Stomach (tissue), 9 donors: ENCODE measurements around the gene LMTK2. TPM values are rescaled to one million over a fixed set of nuclear protein-coding genes. Genes with fewer than 3 reads are reported as not detected.
A peak's percentile ranks its signal among the peaks of the same experiment; 100 is the strongest.

Experiments
- DNase-seq, 2 donors: peaks; one replicate each; pipeline versions ENCODE4 v3.0.0 to v3.0.0-alpha.2; 2013 to 2019
- H3K27ac ChIP-seq, 5 donors: fragments of 200-600 bp in 4 of 5; sonication (generic) in 4 of 5; one replicate each; pipeline ENCODE4 v1.5.1; 2013 to 2019; ENCODE audit warnings: mild to moderate bottlenecking in 1 of 5, moderate library complexity in 1 of 5
- H3K27me3 ChIP-seq, 3 donors: fragments of 200-600 bp; sonication (generic); one replicate each; pipeline ENCODE4 v1.5.1; 2017 to 2019; ENCODE audit warnings: mixed run types in 1 of 3
- H3K36me3 ChIP-seq, 4 donors: fragments of 200-600 bp; sonication (generic); 1 replicate in 3 of 4; 2 replicates in 1 of 4; pipeline ENCODE4 v1.5.1; 2016 to 2019
- H3K4me1 ChIP-seq, 4 donors: fragments of 200-600 bp; sonication (generic); one replicate each; pipeline ENCODE4 v1.5.1; 2016 to 2019
- H3K4me3 ChIP-seq, 4 donors: fragments of 200-600 bp; sonication (generic) in 3 of 4; one replicate each; pipeline ENCODE4 v1.5.1; 2016 to 2019; ENCODE audit warnings: mild to moderate bottlenecking in 1 of 4
- H3K9me3 ChIP-seq, 4 donors: fragments of 200-600 bp; sonication (generic); one replicate each; pipeline ENCODE4 v1.5.1; 2016 to 2019
- EP300 ChIP-seq: sonication (generic); formaldehyde crosslinking; IDR thresholded peaks from one replicate; pipeline ENCODE4 v1.6.1; 2017; ENCODE audit warnings: antibody characterized with exemption
- POLR2A ChIP-seq, 4 donors: fragments of 450-650 bp; IDR thresholded peaks; one replicate each; pipeline ENCODE4 v1.6.1; 2016; ENCODE audit warnings: antibody characterized with exemption in 4 of 4, control low read depth in 2 of 4, mild to moderate bottlenecking in 1 of 4, moderate library complexity in 1 of 4
- POLR2AphosphoS5 ChIP-seq, 3 donors: sonication (generic); formaldehyde crosslinking; IDR thresholded peaks; one replicate each; pipeline ENCODE4 v1.6.1; 2016; ENCODE audit warnings: antibody characterized with exemption in 3 of 3
- WGBS, 5 donors: extraction: QIAGEN DNeasy Blood & Tissue Kit in 3 of 5; methylation state at CpG; one replicate each; pipeline versions ENCODE4 v1.1.5 to v1.1.7; 2013 to 2018; 5-methylcytosine and 5-hydroxymethylcytosine counted together
- intact Hi-C: fragments of 100-400 bp; cut with DNase I; formaldehyde crosslinking; loops from one replicate; pipeline ENCODE4 v1.15.1; 2023; ENCODE audit warnings: low total_unique reads
- polyA plus RNA-seq, 3 donors: library from polyadenylated mRNA; stranded (reverse); fragments of 200-250 nt; gene quantifications; one replicate each; pipeline ENCODE4 v1.2.3, GENCODE V29; 2013
- total RNA-seq, 5 donors: library from RNA; depleted of rRNA; stranded (reverse); fragments of >200 nt; gene quantifications; one replicate each; pipeline versions ENCODE4 v1.1.0 to v1.2.3, GENCODE V29; 2014 to 2016
- TF ChIP-seq, protein P1 (sequence below), 7 experiments: fragments of 450-650 bp in 4 of 7; fragments of 200-600 bp in 3 of 7; sonication (generic) in 3 of 7; IDR thresholded peaks; one replicate each; pipeline ENCODE4 v1.5.1; 2016 to 2019; ENCODE audit warnings: antibody characterized with exemption in 7 of 7, control low read depth in 2 of 7, mild to moderate bottlenecking in 1 of 7
- donor health status: healthy with polysubstance abuse.
- donor health status: Bipolar disorder and iron deficiency.
- donor health status: healthy.

Gene LMTK2
- total and polyA plus RNA-seq, 8 donors = 1.4 to 42.6 (median 19.3) TPM

DNA sequence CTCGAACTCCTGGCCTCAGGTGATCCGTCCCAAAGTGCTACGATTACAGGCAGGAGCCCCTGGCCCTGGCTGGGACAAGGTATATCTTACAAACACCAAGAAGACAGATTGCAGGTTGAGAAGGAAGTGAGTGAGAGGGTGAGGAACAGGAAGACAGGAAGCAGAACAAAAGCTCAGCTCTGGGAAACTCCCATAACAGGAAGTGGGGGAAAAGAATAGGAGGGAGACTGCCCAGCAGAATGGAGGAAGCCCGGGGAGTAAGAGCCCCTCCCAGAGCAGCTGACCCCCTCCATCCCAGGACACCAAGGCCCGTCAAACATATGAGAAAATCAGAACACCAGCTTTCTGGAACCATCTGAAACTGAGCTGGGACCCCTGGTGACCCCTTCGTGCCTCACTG, 142.4 kb downstream of the LMTK2 start:
- peak in 1 of 2 donors; percentile 47 for DNase-seq
- no peak for TF ChIP-seq POLR2A (IDR thresholded peaks at IDR 0.05)
- peak in 1 of 3 donors; percentile 15 for TF ChIP-seq POLR2AphosphoS5 (IDR thresholded peaks at IDR 0.05)
- no peaks in the 10 kb centered on the region for H3K27me3 ChIP-seq
- no peaks in the 10 kb centered on the region for H3K9me3 ChIP-seq
- intact Hi-C loops = loop anchor here (5.0 kb wide), 1 partner anchor 227 kb away; no protein-coding TSS in a partner anchor
- peaks cover 33 to 67% (median 40%) of the 10 kb centered on the region in 4 donors for H3K4me1 ChIP-seq
- H3K36me3 ChIP-seq = peaks cover 3 to 33% (median 15%) of the 10 kb centered on the region in 4 donors
- peak overlapping the region; percentile 35 to 94 (median 52) for H3K27ac ChIP-seq
- H3K4me3 ChIP-seq = no peak overlapping the region
- WGBS, 5 donors = 68 to 81% (median 72%) methylated on average over 6 of the region's 6 CpGs

DNA sequence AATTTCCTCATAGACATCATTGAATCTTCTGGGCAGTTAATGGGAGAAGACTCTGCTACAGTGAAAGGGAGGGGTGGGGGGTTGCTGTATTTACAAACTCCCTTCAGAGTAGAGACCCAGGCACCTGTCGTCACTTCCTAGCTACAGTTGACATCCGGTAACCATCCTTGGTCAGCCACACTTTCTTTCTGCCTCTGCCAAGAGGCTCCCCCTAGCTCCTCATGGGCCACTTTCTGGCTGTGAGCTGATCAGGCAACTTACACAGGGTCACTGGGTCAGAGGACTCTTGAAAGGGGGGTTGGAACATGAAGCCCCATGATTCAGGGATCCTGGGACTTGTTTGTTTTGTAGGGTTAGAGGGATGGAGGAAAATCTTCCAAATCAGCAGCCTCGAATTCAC, 144.1 kb downstream of the LMTK2 start:
- peaks cover 33 to 73% (median 42%) of the 10 kb centered on the region in 4 donors for H3K4me1 ChIP-seq
- 21 to 53% (median 27%) methylated on average over 3 of the region's 3 CpGs for WGBS, 5 donors
- DNase-seq = peak in 1 of 2 donors; percentile 66

DNA sequence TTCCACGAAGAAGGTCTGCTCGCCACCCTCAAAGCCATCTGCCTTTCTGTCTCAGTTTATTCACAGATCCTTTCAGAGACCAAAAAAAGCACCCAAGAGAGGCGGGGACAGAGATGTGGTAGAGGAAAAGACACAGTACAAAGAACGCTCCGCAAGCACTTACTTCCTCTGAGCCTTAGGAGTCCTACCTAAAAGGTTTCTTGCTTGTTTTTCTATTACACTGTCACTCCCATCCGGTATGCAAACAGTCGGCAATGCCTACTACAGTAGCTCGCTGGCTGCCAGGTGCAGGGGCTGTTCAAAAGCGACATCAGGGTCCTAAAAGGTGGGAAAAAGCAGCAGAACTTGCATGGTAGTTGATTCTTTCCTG, 144.6 kb downstream of the LMTK2 start:
- DNase-seq = no peak
- Histone ChIP-seq H3K27me3 (no peaks in the 10 kb centered on the region), H3K4me1 (peaks cover 33 to 72% (median 42%) of the 10 kb centered on the region in 4 donors), H3K36me3 (peaks cover 0 to 26% (median 5%) of the 10 kb centered on the region in 4 donors), H3K27ac (peak overlapping the region; percentile 88 to 94 (median 91)), H3K4me3 (peak overlapping the region; percentile 76 to 86 (median 78)), H3K9me3 (no peaks in the 10 kb centered on the region)
- 6 to 23% (median 12%) methylated on average over 9 of the region's 9 CpGs for WGBS, 5 donors
- intact Hi-C loops = no loop called here
- peak in 2 of 3 donors; percentile 47 to 51 for TF ChIP-seq POLR2AphosphoS5 (IDR thresholded peaks at IDR 0.05)
- TF ChIP-seq, protein P1, sequence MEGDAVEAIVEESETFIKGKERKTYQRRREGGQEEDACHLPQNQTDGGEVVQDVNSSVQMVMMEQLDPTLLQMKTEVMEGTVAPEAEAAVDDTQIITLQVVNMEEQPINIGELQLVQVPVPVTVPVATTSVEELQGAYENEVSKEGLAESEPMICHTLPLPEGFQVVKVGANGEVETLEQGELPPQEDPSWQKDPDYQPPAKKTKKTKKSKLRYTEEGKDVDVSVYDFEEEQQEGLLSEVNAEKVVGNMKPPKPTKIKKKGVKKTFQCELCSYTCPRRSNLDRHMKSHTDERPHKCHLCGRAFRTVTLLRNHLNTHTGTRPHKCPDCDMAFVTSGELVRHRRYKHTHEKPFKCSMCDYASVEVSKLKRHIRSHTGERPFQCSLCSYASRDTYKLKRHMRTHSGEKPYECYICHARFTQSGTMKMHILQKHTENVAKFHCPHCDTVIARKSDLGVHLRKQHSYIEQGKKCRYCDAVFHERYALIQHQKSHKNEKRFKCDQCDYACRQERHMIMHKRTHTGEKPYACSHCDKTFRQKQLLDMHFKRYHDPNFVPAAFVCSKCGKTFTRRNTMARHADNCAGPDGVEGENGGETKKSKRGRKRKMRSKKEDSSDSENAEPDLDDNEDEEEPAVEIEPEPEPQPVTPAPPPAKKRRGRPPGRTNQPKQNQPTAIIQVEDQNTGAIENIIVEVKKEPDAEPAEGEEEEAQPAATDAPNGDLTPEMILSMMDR (IDR thresholded peaks at IDR 0.05) = no peak
- TF ChIP-seq POLR2A (IDR thresholded peaks at IDR 0.05) = no peak

More for the DNA sequence above, 144.1 kb downstream of the LMTK2 start:
- intact Hi-C loops = no loop called here
- no peak for TF ChIP-seq EP300
- TF ChIP-seq, protein P1 (IDR thresholded peaks at IDR 0.05) = no peak
- TF ChIP-seq POLR2AphosphoS5 (IDR thresholded peaks at IDR 0.05) = no peak
- Histone ChIP-seq H3K27ac (peak overlapping the region; percentile 88 to 94 (median 91)), H3K36me3 (peaks cover under 1 to 24% (median 4%) of the 10 kb centered on the region in 4 donors), H3K27me3 (no peaks in the 10 kb centered on the region), H3K9me3 (no peaks in the 10 kb centered on the region), H3K4me3 (peak overlapping the region; percentile 76 to 86 (median 78))

DNA sequence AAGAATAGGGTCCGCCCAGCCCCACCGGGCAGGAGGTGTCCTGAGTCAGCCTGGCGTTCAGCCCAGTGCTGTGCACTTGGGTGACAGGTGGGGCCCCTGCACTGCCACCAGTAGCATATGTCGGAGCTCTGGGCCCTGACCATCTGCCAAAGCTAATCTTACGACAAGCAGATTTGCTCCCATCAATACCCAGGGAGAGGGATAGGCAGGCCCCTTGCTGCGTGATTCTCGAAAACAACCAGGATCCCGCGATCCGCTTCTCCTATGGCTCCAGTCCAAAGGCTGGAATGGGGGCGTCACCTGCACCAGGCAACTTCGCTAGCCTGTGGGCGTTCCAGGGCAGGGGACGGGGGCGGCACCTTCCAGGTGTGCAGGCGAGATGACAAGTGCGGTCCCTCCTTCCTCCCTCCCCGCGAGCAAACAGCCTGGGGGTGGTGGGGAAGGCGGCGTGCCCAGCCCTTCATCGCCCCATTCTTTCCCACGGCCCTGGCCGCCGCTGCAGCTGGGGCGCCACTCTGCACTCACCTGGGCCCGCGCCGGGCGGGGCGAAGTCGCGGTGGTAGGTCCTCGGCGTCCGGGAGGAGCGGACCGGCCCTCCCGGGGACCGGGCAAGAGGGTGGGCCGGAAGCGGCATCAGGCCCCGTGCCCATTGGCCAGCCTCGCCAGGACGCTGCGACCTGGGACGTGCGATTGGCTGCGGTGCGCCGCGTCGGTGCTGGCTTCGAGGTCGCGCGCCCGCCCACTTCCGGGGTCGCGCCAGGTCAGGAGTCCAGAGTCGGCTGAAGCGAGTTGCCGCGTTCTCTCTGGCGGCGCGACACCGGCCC, 145.2 kb downstream of the LMTK2 start, which contains the start of gene TECPR1:
Gene TECPR1, minus strand, starts transcription at position 632 of the 824 bp plus-strand sequence. CDS start 6,086 bp downstream, outside the sequence.
- WGBS, 5 donors = 0 to 2% (median 1%) methylated on average over 28 to 69 of the region's 69 CpGs
- intact Hi-C loops = no loop called here
- TF ChIP-seq EP300 (no peak), POLR2AphosphoS5 (IDR thresholded peaks at IDR 0.05) (peak; percentile 46 to 89 (median 78)), POLR2A (IDR thresholded peaks at IDR 0.05) (peak in 1 of 4 donors; percentile 13)
- TF ChIP-seq, protein P1 (IDR thresholded peaks at IDR 0.05) = no peak
- H3K36me3 ChIP-seq = peaks cover 0 to 31% (median 11%) of the 10 kb centered on the region in 4 donors
- no peaks in the 10 kb centered on the region for H3K27me3 ChIP-seq
- H3K4me1 ChIP-seq = peaks cover 33 to 69% (median 42%) of the 10 kb centered on the region in 4 donors
- DNase-seq = peak; percentile 98
- H3K9me3 ChIP-seq = no peaks in the 10 kb centered on the region
- peak within 1 kb of the TSS; percentile 88 to 94 (median 91) for H3K27ac ChIP-seq
- H3K4me3 ChIP-seq = peak within 1 kb of the TSS; percentile 76 to 86 (median 78)
